ENCODE data around the gene SLC25A6.
A peak's percentile ranks its signal among the peaks of the same experiment; 100 is the strongest.
"Not testable (repeated sequence)": the region's sequence is repeated elsewhere in the genome, so short reads cannot be mapped to it uniquely, and the experiment has no call there.

Gene SLC25A6

DNA sequence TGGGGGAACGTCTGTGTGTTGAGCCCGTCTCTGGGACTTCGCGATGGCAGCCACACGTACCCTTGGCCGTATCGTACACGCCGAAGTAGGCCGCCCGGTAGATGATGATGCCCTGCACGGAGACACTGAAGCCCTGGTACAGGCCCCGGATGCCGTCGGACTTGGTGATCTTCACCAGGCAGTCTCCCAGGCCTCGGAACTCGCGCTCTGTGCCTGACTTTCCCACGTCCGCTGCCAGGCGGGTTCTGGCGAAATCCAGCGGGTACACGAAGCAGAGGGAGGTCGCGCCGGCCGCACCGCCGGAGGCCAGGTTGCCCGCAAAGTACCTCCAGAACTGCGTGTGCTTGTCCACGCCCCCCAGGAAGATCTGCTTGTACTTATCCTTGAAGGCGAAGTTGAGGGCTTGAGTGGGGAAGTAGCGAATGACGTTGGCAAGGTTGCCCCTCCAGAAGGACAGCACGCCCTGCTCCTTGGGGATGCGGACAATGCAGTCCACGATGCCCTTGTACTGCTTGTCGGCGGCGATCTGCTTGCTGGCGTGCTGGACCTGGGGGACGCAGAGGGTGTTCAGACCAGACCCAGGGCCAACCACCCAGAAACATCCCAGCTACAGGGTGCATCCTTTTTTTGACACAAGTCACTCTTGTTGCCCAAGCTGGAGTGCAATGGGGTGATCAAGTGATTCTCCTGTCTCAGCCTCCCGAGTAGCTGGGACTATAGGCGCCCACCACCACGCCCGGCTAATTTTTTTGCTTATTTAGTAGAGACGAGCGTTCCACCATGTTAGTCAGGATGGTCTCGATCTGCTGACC, 2.5 kb downstream of the SLC25A6 start:
- no peak for DNase-seq

DNA sequence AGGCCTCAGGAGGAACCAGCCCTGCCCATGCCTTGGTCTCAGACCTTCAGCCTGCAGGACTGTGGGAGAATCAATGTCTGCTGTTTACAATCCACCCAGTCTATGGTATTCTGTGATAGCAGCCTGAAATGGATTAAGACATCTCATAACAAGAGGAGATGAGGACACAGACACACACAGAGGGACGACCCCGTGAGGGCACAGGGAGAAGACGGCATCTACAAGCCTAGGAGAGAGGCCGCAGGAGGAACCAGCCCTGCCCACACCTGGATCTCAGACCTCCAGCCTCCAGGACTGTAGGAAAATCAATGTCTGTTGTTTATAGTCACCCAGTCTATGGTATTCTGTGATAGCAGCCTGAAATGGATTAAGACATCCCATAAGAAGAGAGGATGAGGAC, 3.3 kb downstream of the SLC25A6 start:
- no peak for DNase-seq

DNA sequence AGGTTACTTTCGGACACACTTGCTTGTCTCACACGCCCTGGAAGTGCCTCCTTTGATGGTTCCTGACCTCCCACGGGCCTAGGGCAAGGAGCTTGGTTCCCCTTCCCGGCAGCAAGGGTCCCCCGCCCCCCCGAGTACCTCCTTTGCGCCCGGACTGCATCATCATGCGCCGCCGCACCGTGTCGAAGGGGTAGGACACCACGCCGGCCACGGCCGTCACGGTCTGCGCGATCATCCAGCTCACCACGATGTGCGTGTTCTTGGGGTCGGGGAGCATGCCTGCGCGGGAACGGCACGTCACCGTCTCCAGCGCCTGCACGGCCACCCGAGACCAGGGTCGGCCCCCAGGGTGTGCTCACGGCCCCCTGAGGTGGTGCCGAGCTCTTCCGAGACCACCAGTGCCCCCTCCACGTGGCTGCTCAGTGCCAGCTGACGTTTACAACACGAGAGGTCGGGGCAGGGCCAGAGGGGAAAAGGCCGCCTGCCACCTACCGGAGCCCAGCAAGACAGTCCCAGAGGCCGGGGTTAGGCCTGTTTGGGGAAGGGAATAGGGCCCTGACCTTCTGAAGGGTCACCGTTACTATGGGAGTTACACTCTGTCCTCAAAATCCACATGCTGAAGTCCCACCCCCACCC, 4.7 kb downstream of the SLC25A6 start:
- no peak for DNase-seq

DNA sequence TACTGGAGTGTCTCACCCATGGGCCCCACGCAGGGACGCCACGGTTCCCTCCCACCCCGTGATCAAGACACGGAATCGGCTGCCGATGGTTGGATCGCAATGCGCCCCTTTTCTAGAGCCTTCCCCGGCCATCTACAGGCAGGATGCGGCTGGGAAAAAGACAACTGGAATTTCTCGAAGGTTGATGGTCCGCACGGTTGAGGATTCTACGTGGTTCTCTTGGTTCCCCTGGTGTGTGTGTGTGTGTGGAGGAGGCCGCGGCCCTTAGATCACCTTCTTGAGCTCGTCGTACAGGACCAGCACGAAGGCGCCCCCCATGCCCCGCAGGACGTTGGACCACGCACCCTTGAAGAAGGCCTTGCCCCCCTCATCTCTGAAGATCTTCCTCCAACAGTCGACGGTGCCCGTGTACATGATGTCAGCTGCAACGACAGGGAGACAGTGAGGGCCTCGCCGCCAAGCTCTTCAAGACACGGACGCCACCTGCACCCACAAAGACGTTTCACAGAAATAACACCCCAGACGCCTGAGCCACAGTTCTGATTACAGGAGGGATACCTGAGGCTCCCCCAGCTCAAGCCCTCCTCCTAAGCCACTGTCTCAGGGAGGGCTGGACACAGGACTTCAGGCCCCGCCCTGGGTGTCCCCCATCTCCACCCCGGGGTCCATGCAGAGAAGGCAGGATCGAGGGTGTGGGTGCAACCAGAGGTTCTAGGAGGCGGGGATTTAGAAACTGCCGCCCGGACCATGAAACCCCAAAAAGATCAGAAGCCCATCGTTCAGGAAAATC, 5.4 kb downstream of the SLC25A6 start:
- DNase-seq: no peak

DNA sequence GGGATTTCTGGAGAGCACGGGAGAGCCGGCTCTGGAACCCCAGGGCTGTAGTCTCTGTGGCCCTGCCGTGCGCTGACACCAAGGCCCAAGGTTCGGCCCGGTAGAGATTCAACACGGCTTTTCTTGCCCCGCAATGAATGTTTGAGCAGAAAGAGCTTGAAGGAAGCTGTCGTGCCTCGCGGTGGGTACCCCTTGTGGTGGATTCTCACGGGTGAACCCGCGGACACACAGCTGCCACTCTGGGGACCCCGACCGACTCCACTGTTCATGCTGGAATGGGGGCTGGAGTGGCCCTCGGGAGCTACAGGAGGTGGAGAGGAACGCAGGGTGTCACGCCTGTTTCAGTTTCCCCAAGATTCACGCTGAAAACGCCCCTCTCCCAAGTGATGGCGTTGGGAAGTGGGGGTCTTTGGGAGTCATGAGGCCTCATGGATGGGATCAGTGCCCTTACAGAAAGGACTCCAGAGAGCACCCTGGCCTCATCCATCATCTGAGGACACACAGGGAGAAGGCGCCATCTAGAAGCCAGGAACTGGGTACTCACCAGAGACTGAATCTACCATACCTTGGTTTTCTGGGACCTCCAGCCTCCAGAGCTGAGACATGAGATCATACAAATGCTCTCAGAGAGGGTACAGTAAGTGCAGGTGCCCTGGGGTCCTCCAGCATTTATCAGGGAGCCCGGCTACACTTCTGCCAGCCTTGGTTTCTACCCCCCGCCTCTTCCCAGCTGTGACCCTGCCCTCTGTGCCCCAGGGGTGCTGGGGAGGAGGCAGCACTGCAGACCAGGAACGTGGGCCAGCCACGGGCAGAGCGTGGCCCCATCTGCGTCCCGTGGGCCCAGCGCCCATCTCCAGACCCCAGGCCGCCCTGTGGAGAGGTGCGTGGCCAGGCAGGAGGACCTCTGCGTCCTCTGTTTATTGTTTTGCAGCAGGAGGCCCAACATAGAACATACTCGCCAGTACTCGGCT, 6.4 kb downstream of the SLC25A6 start:
- DNase-seq: no peak

DNA sequence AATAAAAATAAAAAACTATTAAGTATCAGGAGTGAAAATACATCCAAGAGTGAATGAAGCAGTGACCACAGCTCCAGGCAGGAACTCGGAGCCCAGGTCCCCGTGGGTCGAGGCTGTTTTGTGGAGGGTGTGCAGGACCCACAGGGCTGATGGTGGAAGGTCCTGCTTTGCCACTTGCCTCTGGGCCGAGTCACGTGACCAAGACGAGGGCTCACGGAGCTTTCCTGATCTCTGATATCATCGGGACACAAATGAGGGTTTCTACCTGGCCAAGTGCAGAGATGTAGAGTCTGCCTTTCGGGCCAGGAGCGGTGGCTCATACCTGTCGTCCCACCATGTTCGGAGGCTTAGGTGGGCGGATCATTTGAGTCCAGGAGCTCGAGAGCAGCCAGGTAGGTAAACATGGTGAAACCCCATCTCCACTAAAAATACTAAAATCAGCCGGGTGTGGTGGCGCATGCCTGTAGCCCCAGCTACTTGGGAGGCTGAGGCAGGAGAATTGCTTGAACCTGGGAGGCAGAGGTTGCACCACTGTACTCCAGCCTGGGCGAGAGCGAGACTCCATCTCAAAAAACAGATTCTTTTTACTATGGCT, 7.2 kb downstream of the SLC25A6 start:
- no peak for DNase-seq

DNA sequence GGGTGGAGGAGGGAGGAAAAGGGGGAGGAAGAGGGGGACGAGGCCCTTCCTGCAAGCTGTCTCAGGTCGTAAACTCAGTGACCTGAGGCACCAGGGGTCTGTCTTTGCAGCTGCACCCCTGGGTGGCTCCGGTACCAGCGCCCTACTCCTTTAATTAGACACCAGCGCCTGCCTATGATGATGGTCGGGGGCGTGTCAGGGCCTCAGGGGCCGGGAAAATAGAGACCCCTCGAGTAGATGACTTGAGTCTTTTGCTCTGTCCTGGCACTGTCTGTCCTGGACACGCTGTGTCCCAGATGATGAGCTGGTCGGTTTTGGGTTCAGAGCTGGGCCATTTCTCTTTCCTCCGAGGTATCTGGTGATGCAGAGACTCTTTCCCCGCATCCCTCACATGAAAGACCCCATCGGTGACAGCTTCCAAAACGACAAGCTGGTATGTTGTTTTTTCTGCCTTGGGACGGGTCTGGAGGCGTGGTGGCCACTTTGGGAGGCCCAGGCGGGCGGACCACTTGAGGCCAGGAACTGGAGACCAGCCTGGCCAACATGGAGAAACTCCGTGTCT, 11.2 kb downstream of the SLC25A6 start:
- peak; percentile 36 for DNase-seq

GRCh38 chrX:1378306-1378759, 13.6 kb downstream of the SLC25A6 start:
- DNase-seq: no peak

DNA sequence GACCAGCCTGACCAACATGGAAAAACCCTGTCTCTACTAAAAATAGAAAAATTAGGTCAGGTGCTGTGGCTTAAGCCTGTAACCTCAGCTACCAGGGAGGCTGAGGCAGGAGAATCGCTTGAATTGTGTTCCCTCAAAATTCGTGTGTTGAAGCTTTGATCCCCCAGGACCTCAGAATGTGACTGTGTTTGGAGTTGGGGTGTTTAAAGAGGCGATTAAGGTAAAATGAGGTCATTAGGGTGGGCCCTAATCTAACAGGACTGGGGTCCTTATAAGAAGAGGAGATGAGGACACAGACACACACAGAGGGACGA, 23.6 kb downstream of the SLC25A6 start:
- DNase-seq: no peak

- not testable (repeated sequence) for DNase-seq
Measured at GRCh38 chrX:1366363-1366762, 25.6 kb downstream of the SLC25A6 start.

DNA sequence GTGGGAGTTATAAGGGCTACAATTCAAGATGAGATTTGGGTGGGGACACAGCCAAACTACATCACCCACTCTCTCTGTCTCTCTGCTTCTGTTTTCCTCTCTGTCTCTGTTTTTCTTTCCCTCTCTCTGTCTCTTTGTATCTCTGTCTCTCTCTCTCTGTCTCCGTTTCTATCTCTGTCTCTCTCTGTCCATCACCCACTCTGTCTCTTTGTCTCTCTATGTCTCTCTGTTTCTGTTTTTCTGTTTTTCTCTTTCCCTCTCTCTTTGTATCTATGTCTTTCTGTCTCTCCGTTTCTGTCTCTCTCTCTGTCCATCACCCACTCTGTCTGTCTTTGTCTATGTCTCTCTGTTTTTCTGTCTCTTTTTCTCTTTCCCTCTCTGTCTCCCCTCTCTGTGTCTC, 30.0 kb downstream of the SLC25A6 start:
- no peak for DNase-seq

- DNase-seq: no peak
Measured at GRCh38 chrX:1361275-1361674, 30.6 kb downstream of the SLC25A6 start.

- no peak for DNase-seq
Measured at GRCh38 chrX:1360171-1360570, 31.7 kb downstream of the SLC25A6 start.

- no peak for DNase-seq
Measured at GRCh38 chrX:1359477-1359873, 32.4 kb downstream of the SLC25A6 start.

DNA sequence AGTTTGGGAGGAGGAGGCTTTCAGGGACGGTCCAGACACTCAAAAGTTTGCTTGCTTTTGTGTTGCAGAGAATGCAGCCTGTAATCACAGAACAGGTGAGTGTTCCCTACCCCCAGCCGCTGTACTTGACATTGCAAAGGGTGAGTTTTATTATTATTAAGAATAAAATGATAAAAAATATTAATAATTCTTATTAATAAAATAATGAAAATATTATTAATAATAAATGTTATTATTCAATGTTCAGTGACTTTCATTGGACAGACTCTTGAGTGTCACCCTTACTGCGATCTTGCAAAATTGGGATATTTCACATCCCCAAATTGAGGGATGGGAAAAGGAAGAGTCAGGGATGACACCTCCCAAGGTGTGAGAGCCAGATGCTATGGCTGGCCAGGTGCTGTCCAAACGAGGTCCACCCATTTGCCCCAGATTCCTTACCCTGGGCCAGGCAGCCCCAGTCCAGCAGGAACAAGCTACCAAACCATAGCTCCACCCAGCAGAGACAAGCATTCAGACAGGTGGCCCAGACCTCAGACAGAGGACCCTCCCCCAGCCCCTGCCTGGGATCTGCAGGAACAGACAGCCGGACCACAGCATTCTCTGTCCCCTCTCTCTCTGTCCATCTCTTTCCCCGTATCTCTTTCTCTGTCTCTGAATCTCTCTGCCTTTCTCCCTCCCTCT, 33.0 kb downstream of the SLC25A6 start:
- DNase-seq: no peak

DNA sequence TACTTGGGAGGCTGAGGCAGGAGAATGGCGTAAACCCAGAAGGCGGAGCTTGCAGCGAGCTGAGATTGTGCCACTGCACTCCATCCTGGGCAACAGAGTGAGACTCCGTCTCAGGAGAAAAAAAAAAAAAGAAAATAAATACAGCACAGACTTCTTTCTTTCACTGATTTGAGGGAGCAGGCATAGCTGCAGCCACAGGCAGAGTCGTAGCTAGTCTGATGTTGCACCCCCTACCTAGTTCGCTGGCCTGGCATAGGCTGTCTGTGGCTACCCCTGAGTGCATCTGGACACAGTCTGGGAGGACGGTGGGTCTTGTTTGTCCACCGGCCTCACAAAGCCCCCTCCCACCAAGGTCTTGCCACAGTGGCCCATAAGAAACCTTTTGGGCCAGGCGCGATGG, 33.9 kb downstream of the SLC25A6 start:
- DNase-seq: no peak

- no peak for DNase-seq
Measured at GRCh38 chrX:1355131-1356046, 36.5 kb downstream of the SLC25A6 start.

DNA sequence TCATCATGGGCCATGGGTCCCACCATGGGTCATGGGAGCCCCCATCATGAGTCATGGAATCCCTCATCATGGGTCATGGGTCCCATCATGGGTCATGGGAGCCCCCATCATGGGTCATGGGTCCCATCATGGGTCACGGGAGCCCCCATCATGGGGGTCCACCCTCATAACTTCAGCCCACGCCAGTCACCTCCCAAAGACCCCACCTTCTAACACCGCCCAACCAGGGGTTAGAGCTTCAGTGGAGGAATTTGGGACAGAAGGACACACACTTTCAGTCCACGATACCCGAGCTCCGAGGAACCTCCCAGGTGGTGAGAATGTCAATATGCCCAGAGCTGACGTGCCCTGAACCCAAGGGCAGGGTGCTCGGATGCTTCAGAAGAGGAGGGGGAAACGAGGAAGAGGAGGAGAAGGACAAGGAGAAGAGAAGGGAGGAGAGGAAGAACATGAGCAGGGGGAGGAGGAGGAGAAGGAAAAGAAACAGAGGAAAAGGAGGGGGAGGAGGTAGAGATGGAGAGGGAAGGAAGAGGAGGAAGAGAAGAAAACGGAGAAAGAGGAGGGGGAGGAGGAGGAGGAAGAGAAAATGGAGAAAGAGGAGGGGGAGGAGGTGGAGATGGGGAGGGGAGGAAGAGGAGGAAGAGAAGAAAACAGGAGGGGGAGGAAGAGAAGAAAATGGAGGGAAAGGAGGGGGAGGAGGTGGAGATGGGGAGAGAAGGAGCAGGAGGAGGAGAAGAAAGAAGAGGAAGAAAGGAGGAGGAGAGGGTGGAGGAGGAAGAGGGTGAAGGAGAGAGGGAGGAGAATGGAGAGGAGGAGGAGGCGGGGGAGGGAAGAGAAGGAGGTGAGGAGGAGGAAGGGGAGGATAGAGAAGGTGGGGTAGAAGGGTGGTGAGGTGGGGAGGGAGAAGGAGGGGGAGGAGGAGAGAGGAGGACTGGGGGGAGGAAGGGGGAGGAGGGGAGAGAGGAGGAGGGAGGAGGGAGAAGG, 37.6 kb downstream of the SLC25A6 start:
- DNase-seq: no peak
